HG03175 (cell line): ENCODE data around the gene HOXB2.

Experiments used
- ATAC-seq: cut with Tn5 transposase; IDR thresholded peaks from one replicate; pipeline ENCODE4 v1.9.1; 2021; ENCODE audit warnings: mild to moderate bottlenecking, moderate library complexity; ENCODE audit not compliant: unreplicated experiment

HOXB2 gene

DNA sequence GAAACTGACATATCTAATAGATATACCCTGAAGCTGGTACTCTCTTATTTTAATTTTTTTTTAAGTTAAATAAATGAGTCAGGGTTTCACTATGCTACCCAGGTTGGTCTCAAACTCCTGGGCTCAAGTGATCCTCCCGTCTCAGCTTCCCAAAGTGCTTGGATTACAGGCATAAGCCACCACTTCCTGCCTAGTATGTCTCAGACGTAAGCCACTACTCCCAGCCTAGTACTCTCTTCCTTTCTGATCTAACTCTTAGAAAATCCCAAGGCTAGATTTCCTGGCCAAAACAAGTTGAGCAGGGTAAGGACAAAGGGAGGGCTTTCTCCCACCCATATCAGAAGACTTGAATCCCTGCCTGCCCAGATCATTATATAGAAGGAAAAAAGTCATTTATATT is 47.8 kb downstream of the HOXB2 start:
- no peak for ATAC-seq

DNA sequence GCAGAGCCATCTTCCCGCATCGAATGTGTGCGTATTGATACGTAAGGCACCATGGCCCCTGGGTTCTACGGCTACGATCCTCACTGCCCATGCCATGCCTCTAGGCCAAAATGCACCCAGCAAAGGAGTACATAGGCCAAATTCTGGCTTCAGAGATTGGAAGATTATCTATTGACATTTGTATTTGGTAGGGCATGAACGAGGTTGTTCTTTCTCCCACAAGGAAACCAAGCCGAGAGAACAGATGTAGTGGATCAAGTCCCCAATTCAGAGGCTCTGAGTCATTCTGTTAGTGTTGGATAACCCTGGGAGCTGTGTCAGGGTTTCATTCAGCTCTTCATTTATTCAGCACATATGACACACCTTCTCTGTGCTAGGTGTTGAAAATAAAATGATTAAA is 50.6 kb downstream of the HOXB2 start:
- no peak for ATAC-seq
